ENCODE measurements around the gene CHCHD6.
A peak's percentile ranks its signal among the peaks of the same experiment; 100 is the strongest.

The CHCHD6 gene

DNA sequence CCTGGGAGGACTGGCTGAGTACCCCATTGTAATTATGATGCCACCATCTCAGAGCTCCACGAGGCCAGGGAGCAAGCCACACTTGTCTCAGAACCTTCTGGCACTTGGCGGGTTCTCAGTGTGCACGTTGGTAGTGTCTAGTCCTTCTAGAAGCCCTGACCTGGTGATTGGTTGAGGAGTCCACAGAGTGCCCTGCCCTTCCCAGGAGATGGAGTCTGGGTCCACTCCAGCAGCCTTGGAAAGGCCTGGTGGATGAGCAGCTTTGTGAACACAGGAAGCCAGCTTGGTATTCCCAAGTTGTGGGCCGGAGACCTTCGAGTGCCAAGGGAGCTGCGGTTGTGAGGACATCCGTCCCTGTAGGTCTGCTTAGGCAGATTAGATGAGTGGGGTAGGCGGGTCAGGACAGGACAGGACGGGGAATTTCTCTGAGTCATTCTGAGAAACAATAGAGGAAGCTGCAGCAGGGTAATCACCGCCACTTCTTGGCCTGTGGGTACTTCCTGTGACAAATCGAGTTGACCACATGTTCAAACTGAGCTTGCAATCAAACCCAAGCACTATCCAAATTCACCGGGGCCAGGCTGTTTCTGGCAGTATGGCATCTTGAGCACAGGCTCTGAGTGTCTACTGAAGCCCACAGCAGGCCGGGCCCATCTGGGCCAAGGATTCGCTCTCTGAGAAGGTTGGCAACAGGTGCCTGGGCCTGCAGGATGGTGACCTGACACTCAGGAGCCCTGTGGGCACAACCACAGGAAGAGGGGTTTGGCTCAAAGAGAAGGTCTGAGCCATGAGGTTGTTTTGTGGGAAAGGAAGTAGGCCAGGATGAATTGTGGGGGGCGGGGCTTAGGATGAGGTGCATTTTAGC, 207.4 kb downstream of the CHCHD6 start:
- DNase-seq (ENCODE audit: low read depth): peak; percentile 95
- no peak for TF ChIP-seq CTCF (IDR thresholded peaks at IDR 0.05; ENCODE audit: low read length, missing control alignments)

DNA sequence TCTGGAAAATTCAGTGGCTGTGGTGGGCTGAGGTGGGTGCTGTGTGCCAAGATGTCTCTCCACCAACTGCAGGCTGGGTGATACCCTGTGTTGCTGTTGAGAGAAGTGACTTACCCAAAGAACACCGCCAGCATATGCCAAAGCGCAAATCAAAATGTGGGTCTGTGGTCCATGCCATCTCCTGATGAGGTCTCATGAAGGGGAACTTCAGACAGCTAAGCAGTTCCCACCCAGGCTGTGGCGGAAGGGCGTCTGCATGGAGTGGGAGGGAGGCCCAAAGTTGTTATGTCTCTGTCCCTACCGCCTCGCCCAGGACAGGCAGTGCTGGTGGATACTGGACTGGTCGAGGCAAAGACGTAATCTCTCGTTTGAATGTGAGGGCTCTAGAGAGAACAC, 208.0 kb downstream of the CHCHD6 start:
- no peak for TF ChIP-seq CTCF (IDR thresholded peaks at IDR 0.05; ENCODE audit: low read length, missing control alignments)
- no peak overlapping the region for H3K4me3 ChIP-seq (replicated peaks; ENCODE audit: low read depth, low read length)
- no peak for DNase-seq (ENCODE audit: low read depth)

More for the DNA sequence above, 207.4 kb downstream of the CHCHD6 start:
- H3K4me3 ChIP-seq (replicated peaks; ENCODE audit: low read depth, low read length): no peak overlapping the region

- no peak for DNase-seq (ENCODE audit: low read depth)
- no peak for TF ChIP-seq CTCF (IDR thresholded peaks at IDR 0.05; ENCODE audit: low read length, missing control alignments)
- no peak overlapping the region for H3K4me3 ChIP-seq (replicated peaks; ENCODE audit: low read depth, low read length)
These were observed 208.6 kb downstream of the CHCHD6 start for GRCh38 chr3:126912491-126913195.

DNA sequence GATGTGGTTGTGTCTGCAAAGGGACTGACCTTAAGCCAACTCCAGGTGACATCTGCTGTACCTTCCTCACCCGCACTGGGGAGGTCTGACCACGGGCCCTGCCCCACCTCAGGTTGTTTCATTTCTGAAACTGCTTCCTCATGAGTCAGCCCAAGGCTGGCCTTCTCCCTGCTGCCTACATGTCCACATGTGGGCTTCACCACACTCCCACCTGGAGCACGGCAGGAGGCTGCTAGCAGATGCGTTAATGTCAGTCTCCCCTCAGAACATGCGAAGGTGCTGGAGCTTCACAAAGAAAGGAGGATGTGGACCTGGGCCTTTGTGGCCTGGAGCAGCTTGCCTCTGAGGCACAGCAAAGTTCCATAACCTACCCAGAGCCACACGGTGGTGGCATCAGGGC, 209.5 kb downstream of the CHCHD6 start:
- no peak overlapping the region for H3K4me3 ChIP-seq (replicated peaks; ENCODE audit: low read depth, low read length)
- DNase-seq (ENCODE audit: low read depth): no peak
- no peak for TF ChIP-seq CTCF (IDR thresholded peaks at IDR 0.05; ENCODE audit: low read length, missing control alignments)

- no peak overlapping the region for H3K4me3 ChIP-seq (replicated peaks; ENCODE audit: low read depth, low read length)
- DNase-seq (ENCODE audit: low read depth): no peak
- no peak for TF ChIP-seq CTCF (IDR thresholded peaks at IDR 0.05; ENCODE audit: low read length, missing control alignments)
These were observed 210.2 kb downstream of the CHCHD6 start for GRCh38 chr3:126914226-126914625.

- no peak for TF ChIP-seq CTCF (IDR thresholded peaks at IDR 0.05; ENCODE audit: low read length, missing control alignments)
- H3K4me3 ChIP-seq (replicated peaks; ENCODE audit: low read depth, low read length): no peak overlapping the region
- no peak for DNase-seq (ENCODE audit: low read depth)
These were observed 211.0 kb downstream of the CHCHD6 start for GRCh38 chr3:126915015-126915414.
